ENCODE measurements around the gene FAM13A.

Gene FAM13A

DNA sequence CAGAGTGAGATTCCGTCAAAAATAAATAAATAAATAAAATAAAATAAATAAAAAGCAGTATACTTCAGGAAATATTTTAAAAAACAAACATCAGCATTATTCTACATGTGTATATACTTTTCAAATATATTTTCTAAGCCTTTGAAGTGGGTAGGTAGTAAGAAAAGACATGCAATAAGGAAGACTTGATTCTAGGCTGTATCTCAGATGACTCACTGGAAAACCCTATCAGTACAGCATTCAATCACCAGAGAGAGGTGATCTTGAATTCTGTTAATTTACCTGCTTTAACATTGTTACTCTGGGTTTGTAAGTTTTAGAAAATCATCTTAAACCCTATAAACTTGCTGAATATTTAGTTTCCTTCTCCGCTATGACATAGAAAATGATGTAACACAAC, 252.8 kb downstream of the FAM13A start:
- DNase-seq: no peak

DNA sequence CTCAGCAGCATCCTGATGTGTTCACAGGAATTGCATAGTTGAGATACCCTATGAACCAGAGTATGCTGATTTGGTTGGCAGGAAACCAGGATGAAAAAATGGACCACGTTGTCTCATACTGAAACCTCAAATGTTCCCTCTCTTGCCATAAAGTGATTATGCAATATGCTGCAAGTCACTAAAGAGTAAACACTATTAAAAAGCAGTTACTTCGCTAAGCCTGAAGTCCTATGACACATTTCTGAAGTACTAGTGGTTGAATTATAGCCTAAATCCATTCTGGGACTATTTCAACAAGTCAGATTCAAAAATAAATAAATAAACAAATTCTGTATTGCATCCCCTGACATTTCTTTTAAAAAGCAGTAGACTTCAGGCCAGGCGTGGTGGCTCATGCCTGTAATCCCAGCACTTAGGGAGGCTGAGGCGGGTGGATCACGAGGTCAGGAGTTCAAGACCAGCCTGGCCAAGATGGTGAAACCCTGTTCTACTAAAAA, 253.3 kb downstream of the FAM13A start:
- DNase-seq: no peak

DNA sequence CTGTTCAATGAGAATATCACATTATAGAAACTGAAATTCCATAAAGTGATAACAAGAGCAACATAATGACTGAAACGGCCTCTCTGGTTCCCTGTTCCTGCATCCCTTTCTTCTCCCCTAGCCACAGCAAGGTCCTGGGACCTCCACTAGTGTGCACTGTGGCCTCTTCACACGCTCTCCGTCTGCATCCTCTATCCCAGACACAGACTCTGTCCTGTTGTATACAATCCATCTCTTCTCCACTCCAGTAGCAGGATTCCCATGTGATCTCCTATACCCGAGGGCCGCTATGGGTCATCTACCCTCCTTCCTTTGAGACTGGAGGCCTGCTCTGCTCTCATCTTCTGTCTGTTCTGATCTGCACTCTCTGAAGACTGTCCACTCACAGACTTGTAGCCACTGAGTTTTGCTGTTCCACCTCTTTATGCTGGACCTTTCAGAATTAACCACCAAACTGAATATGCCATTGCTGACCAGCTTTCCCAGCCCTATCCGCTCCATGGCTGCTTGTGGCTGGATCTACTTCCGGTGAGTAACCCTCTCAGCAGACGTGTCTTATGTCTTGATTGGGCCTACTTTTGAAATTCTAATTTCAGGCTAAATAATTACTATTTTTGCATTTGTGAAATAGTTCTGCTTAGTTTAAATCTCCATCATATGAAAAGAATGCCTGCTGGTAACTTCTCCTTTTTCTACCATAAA, 254.2 kb downstream of the FAM13A start:
- DNase-seq: no peak

DNA sequence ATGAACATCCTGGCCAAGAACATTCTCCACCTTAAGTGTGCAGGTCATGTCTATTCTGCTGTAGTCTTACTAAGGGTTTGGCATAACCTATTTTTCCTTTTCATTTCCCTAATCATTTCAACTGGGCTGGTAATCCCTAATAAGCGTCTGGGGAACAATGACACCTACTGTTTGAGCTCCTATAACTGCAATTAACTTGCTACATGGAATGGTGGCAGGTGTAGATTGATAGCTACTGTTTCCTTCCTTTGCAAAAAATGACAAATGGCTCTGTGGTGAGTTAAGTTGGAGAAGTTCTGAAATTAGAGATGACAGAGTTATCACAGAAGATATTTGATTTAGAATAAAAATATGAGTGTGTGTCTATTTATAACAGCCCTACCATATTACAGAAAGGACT, 254.8 kb downstream of the FAM13A start:
- no peak for DNase-seq

DNA sequence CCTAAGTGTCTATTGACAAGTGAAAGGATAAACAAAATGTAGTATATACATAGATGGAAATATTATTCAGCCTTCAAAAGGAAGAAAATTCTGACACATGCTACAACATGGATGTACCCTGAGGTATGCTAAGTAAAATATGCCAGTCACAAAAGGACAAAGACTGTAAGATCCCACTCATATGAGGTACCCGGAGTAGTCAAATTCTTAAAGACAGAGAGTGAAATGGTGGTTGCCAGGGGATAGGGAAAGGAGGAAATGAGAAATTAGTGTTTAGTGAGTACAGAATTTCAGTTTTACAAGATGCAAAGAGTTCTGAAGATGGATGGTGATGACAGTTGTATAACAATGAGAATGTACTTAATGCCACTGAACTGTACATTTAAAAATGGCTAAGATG, 257.1 kb downstream of the FAM13A start:
- no peak for DNase-seq

DNA sequence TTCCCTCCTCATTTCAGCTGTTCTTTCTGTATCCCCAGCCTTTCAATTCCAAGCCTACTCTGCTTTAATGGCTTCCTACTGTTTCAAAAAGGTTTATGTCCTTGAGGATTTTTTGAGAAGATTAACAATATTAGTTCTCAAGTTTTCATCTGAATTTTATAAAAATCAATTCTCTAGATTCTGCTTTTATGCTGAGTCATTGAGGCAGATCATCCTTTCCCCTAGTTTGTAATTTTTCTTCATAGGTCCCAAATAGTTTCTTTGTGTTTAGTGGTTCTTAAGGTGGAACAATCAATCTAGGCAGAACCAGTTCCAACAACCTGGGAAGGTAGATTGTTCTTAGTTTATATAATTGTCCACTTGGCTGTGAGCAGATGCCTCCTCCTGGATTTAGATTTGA, 259.3 kb downstream of the FAM13A start:
- no peak for DNase-seq

DNA sequence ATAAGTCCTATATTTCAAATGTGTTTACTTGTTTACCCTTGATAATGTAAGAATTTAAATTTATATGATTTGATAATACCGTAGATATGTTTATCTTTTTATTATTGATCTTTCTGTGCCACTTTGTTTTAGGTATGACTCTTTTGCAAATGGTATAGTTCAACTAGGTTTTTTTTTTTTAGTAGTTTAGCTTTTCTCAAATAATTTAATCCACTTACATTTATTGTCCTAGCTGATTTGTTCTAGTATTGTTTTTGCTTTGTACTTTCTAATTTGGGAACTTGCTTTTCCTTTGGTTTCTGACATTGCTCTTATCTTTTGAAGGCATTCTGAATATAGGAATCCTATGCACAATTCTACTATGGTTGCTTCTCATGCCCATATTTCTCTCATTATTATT, 260.4 kb downstream of the FAM13A start:
- DNase-seq: no peak

DNA sequence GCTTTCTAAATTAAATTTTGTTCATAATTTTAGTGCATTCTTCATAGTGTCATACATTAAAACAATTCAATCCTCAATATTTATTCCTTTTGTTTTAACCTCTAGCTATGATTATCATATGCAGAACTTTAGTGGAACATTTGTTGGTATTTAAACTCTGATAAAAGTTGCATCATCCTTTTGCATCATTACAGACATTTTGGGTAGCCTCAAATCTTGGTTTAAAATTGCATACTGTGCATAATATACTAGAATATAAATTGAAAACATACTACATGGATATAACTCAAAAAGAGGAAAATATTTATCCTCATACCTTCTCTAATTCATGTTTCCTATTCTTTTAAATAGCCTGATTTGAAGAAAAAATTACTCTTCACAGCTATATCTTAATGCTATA, 262.0 kb downstream of the FAM13A start:
- DNase-seq: no peak

DNA sequence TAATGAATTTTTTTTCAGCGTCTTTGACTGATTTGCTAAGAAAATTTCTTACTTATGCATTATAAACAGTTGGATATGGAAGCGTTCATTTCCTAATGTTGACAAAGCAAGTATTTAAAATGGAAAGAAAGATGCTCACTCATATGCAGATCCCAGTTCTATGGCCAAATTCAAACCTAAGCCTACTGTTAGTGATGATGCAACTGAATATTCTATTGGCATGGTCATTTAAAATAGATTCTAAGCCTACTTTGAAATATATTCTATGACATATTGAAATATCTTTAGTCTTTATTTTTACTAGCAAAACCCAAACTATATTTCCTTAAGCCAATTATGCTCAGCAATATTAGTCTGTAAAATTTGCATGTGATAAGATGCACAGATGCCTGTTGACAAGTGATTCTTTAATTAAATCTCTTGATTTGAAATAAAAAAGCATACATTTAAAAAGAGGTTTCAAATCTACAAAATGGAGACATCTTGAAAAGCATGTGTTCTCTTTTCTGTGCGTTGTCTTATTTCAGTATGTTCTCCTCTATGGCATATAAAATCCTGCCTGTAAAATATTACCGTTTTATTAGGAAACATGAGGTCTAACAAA, 262.8 kb downstream of the FAM13A start:
- no peak for DNase-seq

DNA sequence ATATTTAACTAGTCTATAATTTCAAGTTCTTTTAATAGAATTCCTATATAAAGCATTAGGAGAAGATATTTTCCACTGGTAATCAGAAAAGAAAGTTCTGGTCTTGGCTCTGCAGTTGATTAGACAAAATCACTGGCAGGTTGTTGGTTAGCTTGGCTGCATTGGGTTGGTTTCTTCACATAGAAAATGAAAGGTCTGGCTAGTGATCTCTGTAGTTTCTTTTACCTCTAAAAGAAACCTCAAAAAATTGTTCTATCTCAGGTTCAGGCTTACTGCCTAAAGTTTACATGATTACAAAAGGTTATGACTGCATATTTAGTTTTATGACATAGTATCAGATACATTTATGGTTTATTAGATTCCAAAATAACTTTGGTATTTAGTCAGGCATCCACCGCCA, 263.5 kb downstream of the FAM13A start:
- DNase-seq: no peak

DNA sequence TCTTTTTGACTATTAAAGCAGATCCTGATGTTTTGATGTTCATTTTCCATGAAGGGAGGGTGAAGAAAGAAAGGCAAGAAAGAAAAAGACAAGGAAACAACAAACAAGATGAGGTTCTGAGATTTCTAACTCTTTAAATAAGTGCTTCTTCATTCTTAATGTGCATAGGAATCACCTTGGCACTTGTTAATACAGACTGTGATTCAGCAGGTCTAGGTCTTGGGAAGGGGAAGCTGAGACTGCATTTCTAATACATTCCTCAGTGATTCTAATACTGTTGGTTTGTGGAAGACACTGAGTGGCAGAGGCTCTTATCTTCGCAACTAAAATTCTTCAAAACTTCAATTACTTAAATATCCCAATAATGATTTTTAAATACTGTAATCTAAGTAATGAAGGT, 264.2 kb downstream of the FAM13A start:
- no peak for DNase-seq

DNA sequence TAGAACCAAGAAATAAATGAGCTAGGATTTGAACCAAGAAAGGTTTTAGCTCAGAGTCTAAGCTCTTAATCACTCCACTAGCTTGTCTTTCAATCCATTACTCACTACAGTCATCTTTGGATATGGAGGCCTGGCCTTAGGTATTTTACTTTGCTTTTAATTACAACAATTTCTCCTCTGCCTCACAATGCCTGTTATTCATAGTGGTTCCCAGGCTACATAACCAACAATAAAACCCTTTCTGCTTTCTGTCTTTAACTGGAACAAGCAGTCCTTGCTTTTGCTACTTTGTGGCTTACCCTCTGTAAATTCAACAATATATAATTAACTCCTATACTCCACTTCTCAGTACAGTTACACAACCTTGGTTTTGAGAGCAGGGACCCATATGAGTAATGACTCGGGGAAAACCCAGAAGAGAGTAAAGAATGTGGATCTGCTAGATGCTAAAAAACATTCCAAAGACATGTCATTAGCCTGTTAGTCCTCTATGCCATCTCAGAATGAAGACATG, 264.7 kb downstream of the FAM13A start:
- DNase-seq: no peak

DNA sequence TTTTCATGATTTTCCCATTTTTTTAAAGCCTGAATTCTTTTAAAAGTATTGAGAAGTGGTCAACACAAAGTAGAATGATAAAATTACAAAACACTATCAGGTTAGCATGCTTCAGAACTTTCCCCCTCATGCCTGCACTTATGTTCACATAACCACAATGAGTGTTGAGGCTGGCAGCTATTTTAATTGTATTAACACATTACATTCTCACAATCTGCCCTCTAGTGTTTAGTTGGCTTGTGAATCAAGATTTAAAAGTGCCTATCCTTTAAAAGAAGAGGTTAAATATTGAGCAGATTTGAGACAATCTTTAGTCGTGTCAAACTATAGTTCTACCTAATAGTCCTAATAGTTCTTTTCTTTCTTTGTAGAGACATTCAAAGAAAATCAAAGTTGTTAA, 265.7 kb downstream of the FAM13A start:
- no peak for DNase-seq

DNA sequence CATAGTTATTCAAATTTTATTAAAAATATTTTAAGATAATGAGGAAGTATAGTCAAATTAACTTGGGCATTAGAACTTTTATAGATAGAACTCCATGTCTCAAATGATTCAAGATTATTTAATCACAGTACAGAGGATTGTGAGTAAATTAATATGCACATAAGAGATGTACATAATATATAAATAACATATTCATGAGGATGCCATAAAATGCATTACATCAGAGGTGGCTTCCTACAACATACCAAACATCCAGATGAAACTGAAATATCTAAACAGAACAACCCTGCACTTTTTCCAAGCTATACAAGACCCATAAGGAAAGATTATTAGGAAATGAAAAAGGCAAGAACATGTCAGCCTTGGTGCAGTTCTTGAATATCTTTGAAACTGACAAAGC, 268.1 kb downstream of the FAM13A start:
- DNase-seq: no peak

DNA sequence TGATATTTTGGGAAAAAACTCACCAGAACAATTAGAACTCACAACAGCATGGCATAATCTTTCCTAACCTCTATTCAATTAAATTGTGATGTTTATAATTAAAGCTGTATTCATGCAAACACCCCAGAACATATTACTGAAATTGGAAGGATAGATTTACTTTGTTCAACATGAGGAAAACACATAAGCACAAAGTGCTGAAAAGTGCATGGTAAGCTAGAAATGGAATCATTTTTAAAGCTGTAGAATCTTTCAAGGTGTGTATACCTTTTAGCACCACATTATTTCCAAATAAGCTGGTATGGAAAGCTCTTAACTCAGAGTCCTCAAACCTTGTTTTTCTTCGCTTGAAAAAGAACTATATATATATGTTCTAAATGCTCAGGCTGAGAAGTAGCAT, 268.6 kb downstream of the FAM13A start:
- no peak for DNase-seq

DNA sequence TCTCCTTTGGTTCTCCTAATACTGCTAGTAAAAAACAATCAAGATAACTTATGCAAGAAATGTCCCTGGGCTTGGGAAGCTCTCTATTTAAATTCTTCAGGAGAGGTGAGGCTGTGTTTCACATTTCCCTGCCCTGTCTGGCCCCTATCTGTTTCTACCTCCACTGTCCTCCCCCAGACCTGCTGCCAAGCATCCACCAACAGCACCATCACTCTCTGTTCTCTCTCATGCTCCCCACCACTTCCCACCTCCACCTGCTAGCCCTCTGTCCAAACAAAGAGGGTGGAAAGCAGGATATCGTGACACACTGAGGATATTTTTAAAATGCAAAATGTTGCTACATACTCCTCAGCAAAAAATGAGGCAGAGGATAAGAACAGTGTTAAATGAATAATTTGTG, 271.0 kb downstream of the FAM13A start:
- DNase-seq: no peak

DNA sequence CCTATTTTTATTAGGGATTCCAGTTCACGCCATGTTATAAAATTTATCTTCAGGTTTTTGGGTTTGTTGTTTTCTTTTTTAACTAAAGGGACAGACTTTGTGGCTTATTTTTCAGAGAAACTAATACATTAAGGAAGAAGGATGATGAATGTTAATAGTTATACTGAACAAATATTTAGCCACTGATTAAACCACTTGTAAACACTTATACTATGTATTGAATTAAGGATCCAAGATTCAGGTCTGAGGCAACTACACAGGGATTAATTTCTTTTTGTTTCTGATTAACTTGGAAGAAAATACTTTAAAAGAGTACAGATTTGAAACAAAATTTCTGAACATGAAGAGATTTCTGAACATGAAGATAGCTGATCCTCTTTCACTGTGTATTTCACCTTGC, 276.6 kb downstream of the FAM13A start:
- DNase-seq: no peak

DNA sequence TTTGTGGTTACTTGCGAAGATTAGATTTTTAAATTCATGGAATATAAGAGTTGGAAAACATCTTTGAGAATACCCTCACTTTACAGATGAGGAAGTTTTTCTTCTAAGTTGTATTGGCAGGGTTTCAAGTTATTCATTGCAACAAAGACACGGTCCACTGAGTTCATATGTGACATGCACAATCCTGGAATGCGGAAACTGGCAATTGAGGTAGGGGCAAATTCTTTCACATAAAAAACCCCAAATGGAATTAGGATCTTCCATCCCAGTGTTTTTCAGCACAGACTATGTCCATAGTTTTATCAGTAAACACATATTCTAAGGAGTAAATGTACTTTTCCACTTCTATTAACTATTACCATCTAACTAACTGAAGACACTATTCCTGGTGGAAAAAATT, 277.6 kb downstream of the FAM13A start:
- DNase-seq: no peak

DNA sequence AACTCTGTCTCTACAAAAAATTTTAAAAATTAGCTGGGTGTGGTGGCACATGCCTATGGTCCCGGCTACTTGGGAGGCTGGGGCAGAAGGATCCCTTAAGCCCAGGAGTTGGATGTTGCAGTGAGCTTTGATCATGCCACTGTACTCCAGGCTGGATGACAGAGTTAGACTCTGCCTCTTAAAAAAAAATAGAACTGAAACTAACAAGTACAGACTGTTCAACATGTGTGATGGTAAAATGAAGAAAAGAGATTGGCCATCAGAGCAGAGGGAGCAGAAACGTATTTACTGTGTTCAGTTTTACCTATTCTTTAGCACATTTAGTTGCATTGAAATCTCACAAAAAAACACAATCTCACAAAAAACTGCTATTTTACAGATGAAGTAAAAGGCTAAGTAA, 281.5 kb downstream of the FAM13A start:
- no peak for DNase-seq

DNA sequence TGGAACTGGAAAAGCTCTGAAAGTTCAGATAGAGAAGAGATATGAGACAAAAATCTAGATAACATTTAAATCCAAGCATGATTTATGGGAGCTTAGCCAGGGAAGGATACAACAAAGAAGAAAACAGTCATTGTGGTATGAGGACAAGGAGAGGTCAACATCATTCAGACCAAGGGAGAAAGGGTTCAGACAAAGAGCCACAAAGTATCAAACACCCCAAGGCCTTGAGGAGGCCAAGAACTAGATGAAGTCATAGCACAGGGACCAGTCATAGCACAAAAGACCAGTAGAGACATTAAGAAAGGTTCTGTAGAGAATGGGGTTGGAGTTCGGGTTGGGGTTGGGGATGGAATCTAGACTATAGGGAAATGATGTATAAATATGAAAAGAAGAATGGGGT, 282.0 kb downstream of the FAM13A start:
- DNase-seq: no peak

DNA sequence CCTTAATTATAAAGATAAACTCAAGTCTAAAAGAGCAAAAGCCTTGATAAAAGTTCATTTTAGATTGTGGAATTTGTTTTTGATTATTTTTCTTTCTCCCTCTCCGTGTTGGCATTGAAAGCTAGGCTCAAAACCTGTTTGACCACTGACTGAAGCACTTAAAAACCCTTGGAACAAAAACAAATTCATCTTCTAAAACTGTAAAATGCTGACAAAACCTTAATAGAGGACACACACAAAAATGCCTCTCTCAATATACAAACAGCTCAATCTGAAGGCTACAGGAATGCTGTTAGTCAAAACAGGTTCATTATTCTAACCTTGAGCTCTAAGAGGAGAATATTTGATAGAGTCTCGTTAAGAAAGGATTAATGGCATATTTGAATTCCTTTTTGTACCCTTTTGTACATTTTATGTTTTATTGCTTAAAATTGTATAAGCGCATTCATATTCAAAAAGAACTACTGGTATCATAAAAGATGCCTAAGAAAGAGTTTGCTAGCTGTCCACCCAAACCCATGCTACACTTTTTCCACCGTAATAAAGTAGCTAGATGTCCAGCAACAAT, 285.0 kb downstream of the FAM13A start:
- DNase-seq: no peak

DNA sequence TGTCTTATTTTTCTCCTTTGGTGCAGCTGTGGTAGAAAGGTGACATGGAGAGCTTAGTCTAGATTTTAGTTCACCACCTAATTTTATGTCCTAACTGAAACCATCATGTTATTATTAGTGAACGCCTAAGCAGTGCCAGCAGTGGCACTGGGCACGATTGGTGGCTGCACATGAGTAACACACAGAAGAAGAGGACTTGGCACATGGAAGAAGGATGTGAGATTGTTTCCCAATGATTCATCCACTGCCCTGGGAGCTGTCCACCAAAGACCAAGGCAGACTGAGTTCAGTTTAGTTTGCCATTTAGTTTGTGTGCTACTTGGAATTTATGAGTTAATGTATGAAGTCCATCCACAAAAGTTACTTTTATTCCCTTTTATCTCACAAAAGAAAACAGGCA, 291.3 kb downstream of the FAM13A start:
- DNase-seq: no peak

DNA sequence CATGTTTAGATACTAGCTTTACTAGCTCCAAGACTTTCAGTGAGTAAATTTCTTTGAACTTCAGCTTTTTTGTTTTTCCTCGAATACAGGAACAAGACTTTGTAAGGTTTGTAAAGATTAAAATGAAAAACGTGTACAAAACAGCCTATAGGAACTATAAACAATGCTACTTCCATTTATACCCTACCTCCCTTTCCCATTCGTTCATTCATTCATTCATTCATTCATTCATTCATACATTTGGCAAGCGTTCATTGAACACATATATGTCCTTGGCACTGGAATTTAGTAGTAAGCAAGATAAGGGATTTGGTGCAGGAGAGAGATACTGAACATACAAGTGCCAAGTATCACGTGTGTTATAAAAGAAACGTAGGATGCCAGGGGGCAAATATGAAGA, 293.9 kb downstream of the FAM13A start:
- no peak for DNase-seq

DNA sequence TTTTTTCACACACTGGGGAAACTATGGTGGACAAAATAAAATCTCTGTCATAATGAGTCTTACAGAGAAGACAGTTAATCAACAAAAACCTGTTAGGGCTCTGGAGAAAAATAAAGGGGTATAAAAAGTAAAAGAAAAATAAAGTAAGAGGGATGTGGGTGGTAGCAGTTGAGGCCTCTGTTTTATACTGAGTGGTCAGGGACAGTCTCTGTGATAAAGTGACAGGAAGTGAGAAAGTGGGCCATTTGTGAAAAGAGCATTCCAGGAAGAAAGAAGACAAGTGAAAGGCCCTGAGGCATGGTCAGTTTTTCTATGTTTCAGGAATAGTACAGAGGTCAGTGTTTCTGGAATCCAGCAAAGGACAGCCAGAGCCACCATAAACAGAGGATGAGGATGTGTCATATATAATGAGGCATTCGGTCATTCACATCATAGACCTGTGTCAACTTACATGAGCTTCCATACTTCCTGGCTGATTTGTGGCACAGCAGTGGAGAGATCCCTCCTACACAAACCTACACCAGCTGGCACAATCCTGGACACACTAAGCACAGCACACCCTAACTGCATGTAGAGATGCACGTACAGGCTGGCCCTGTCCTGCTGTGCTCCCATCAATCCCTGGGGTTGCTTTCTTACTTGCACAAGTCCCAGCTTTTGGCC, 295.0 kb downstream of the FAM13A start:
- DNase-seq: no peak
